ENCODE data around the gene NID2.

Gene NID2

DNA sequence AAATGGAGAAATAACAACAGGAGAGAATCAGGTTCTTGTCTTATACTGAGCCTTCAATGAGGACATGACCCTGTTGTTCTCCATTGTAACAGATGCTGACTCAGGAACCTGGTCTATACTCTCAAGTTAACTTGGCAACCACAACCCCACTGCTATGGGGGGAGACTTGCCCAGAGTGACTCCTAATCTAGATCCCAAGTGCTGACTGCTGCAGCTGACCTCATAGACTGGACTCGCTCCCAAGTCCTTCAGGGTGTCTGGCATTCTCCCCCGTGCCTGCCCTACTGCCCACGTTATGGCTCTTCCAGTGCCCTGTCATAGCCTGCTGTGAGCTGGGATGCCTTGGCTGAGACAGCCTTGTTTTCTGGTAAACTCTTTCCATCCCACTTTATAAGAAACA, 37.1 kb downstream of the NID2 start (continued):
- TF ChIP-seq, protein P1, sequence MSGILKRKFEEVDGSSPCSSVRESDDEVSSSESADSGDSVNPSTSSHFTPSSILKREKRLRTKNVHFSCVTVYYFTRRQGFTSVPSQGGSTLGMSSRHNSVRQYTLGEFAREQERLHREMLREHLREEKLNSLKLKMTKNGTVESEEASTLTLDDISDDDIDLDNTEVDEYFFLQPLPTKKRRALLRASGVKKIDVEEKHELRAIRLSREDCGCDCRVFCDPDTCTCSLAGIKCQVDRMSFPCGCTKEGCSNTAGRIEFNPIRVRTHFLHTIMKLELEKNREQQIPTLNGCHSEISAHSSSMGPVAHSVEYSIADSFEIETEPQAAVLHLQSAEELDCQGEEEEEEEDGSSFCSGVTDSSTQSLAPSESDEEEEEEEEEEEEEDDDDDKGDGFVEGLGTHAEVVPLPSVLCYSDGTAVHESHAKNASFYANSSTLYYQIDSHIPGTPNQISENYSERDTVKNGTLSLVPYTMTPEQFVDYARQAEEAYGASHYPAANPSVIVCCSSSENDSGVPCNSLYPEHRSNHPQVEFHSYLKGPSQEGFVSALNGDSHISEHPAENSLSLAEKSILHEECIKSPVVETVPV (CRISPR knock-in tag; IDR thresholded peaks at IDR 0.05), result no peak
- TF ChIP-seq ARNTL (CRISPR knock-in tag; IDR thresholded peaks at IDR 0.05; ENCODE audit: borderline replicate concordance, low read depth) (no peak), SNAI2 (CRISPR knock-in tag; IDR thresholded peaks at IDR 0.05) (no peak), RARB (CRISPR knock-in tag; IDR thresholded peaks at IDR 0.05) (no peak), ZNF8 (CRISPR knock-in tag; IDR thresholded peaks at IDR 0.05) (no peak)

DNA sequence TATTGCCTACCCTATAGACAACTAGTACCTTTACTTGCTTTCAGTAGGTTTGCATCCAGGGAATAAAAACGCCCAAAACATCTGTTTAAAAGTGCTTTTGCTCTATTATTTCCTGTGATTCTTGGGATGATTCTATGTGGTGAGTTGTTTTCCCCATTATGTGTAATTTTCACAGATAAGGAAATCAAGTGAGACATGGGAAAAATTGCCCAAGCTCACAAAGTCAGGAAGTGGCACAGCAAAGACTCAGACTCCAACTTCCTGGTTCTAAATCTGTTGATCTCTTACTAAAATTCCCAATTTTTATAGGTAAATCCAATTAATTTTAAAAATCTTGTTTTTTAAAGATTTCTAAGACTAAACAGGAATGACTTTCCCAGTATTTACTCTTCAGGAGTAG, 39.0 kb downstream of the NID2 start:
- TF ChIP-seq ARNTL (CRISPR knock-in tag; IDR thresholded peaks at IDR 0.05; ENCODE audit: borderline replicate concordance, low read depth) (no peak), ESRRG (CRISPR knock-in tag; IDR thresholded peaks at IDR 0.05) (no peak), TOX (CRISPR knock-in tag; IDR thresholded peaks at IDR 0.05; ENCODE audit: borderline replicate concordance) (no peak), SNAI2 (CRISPR knock-in tag; IDR thresholded peaks at IDR 0.05) (no peak), OSR1 (CRISPR knock-in tag; IDR thresholded peaks at IDR 0.05) (no peak), RARB (CRISPR knock-in tag; IDR thresholded peaks at IDR 0.05) (no peak), CSDC2 (CRISPR knock-in tag; IDR thresholded peaks at IDR 0.05) (no peak), ISL1 (CRISPR knock-in tag; IDR thresholded peaks at IDR 0.05) (no peak), ZNF565 (CRISPR knock-in tag; conservative IDR thresholded peaks at IDR 0.05; ENCODE audit: low read depth) (no peak), BACH2 (CRISPR knock-in tag; IDR thresholded peaks at IDR 0.05; ENCODE audit: borderline replicate concordance) (no peak), ZC3H10 (CRISPR knock-in tag; IDR thresholded peaks at IDR 0.05) (no peak), GLIS3 (CRISPR knock-in tag; IDR thresholded peaks at IDR 0.05) (no peak), PPARA (CRISPR knock-in tag; IDR thresholded peaks at IDR 0.05; ENCODE audit: borderline replicate concordance) (no peak), TCF4 (CRISPR knock-in tag; IDR thresholded peaks at IDR 0.05; ENCODE audit: borderline replicate concordance) (no peak), ZFP30 (CRISPR knock-in tag; IDR thresholded peaks at IDR 0.05) (no peak), ZFP3 (CRISPR knock-in tag; IDR thresholded peaks at IDR 0.05) (no peak)
- TF ChIP-seq, protein P1 (CRISPR knock-in tag; IDR thresholded peaks at IDR 0.05), result no peak
- TF ChIP-seq, protein P2, sequence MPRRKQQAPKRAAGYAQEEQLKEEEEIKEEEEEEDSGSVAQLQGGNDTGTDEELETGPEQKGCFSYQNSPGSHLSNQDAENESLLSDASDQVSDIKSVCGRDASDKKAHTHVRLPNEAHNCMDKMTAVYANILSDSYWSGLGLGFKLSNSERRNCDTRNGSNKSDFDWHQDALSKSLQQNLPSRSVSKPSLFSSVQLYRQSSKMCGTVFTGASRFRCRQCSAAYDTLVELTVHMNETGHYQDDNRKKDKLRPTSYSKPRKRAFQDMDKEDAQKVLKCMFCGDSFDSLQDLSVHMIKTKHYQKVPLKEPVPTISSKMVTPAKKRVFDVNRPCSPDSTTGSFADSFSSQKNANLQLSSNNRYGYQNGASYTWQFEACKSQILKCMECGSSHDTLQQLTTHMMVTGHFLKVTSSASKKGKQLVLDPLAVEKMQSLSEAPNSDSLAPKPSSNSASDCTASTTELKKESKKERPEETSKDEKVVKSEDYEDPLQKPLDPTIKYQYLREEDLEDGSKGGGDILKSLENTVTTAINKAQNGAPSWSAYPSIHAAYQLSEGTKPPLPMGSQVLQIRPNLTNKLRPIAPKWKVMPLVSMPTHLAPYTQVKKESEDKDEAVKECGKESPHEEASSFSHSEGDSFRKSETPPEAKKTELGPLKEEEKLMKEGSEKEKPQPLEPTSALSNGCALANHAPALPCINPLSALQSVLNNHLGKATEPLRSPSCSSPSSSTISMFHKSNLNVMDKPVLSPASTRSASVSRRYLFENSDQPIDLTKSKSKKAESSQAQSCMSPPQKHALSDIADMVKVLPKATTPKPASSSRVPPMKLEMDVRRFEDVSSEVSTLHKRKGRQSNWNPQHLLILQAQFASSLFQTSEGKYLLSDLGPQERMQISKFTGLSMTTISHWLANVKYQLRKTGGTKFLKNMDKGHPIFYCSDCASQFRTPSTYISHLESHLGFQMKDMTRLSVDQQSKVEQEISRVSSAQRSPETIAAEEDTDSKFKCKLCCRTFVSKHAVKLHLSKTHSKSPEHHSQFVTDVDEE (CRISPR knock-in tag; IDR thresholded peaks at IDR 0.05), result no peak
- TF ChIP-seq, protein P3, sequence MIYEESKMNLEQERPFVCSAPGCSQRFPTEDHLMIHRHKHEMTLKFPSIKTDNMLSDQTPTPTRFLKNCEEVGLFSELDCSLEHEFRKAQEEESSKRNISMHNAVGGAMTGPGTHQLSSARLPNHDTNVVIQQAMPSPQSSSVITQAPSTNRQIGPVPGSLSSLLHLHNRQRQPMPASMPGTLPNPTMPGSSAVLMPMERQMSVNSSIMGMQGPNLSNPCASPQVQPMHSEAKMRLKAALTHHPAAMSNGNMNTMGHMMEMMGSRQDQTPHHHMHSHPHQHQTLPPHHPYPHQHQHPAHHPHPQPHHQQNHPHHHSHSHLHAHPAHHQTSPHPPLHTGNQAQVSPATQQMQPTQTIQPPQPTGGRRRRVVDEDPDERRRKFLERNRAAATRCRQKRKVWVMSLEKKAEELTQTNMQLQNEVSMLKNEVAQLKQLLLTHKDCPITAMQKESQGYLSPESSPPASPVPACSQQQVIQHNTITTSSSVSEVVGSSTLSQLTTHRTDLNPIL (CRISPR knock-in tag; IDR thresholded peaks at IDR 0.05; ENCODE audit: low read depth), result no peak
- no peak for ATAC-seq

DNA sequence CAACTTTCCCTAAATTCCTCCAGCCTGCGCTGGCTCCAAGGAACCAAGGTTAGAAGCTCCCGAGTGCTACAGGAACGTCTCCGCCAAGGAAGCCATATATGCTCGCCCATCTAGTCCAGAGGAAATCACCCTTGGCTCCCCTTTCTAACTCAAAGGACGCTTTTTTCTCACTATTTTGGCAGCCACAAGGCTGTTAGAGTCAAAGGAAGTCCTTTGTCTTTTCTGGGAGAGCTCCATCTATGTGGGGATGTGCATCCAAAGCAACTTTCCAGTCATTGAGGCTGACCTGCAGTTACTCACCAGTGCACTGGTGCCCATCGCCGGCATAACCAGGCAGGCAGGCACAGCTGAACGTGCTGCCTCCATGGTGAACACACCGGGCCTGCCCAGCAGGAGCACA, 42.0 kb downstream of the NID2 start:
- no peak for ATAC-seq
- no peak for TF ChIP-seq OSR1 (CRISPR knock-in tag; IDR thresholded peaks at IDR 0.05)
- no peak for TF ChIP-seq ZNF8 (CRISPR knock-in tag; IDR thresholded peaks at IDR 0.05)
- TF ChIP-seq, protein P4, sequence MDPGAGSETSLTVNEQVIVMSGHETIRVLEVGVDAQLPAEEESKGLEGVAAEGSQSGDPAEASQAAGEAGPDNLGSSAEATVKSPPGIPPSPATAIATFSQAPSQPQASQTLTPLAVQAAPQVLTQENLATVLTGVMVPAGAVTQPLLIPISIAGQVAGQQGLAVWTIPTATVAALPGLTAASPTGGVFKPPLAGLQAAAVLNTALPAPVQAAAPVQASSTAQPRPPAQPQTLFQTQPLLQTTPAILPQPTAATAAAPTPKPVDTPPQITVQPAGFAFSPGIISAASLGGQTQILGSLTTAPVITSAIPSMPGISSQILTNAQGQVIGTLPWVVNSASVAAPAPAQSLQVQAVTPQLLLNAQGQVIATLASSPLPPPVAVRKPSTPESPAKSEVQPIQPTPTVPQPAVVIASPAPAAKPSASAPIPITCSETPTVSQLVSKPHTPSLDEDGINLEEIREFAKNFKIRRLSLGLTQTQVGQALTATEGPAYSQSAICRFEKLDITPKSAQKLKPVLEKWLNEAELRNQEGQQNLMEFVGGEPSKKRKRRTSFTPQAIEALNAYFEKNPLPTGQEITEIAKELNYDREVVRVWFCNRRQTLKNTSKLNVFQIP (CRISPR knock-in tag; IDR thresholded peaks at IDR 0.05; ENCODE audit: borderline replicate concordance, low read depth), result no peak
- TF ChIP-seq ISL1 (CRISPR knock-in tag; IDR thresholded peaks at IDR 0.05), result no peak
- no peak for TF ChIP-seq PPARA (CRISPR knock-in tag; IDR thresholded peaks at IDR 0.05; ENCODE audit: borderline replicate concordance)
- TF ChIP-seq TCF4 (CRISPR knock-in tag; IDR thresholded peaks at IDR 0.05; ENCODE audit: borderline replicate concordance), result no peak
- no peak for TF ChIP-seq ZNF70 (CRISPR knock-in tag; IDR thresholded peaks at IDR 0.05)
- no peak for TF ChIP-seq ZC3H10 (CRISPR knock-in tag; IDR thresholded peaks at IDR 0.05)
- TF ChIP-seq, protein P5, sequence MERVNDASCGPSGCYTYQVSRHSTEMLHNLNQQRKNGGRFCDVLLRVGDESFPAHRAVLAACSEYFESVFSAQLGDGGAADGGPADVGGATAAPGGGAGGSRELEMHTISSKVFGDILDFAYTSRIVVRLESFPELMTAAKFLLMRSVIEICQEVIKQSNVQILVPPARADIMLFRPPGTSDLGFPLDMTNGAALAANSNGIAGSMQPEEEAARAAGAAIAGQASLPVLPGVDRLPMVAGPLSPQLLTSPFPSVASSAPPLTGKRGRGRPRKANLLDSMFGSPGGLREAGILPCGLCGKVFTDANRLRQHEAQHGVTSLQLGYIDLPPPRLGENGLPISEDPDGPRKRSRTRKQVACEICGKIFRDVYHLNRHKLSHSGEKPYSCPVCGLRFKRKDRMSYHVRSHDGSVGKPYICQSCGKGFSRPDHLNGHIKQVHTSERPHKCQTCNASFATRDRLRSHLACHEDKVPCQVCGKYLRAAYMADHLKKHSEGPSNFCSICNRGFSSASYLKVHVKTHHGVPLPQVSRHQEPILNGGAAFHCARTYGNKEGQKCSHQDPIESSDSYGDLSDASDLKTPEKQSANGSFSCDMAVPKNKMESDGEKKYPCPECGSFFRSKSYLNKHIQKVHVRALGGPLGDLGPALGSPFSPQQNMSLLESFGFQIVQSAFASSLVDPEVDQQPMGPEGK (CRISPR knock-in tag; IDR thresholded peaks at IDR 0.05; ENCODE audit: borderline replicate concordance), result no peak
